H1 (cell line): Measurements from ENCODE around the gene SRSF3.

Experiments used
- EZH2 ChIP-seq: fragments of 200-600 bp; sonication (generic); IDR thresholded peaks from 2 replicates; pipeline ENCODE4 v1.7.1; 2012; ENCODE audit warnings: low read depth, mild to moderate bottlenecking, moderate library complexity, low read length, inconsistent platforms; ENCODE audit not compliant: severe bottlenecking
- POLR2A ChIP-seq, 2 experiments: IDR thresholded peaks; 1 replicate in 1 of 2; 2 replicates in 1 of 2; pipeline ENCODE4 v1.6.1; 2011; ENCODE audit warnings: low read depth in 2 of 2, low read length in 2 of 2, mild to moderate bottlenecking in 2 of 2; ENCODE audit errors: control extremely low read depth in 1 of 2
- POLR2AphosphoS5 ChIP-seq: IDR thresholded peaks from 2 replicates; pipeline ENCODE4 v1.6.1; 2011; ENCODE audit warnings: low read depth, low read length
- RFX5 ChIP-seq: IDR thresholded peaks from 2 replicates; pipeline ENCODE4 v1.6.1; 2011; ENCODE audit warnings: low read depth, low read length, improper control_type of control experiment, borderline replicate concordance
- SIX5 ChIP-seq: IDR thresholded peaks from 2 replicates; pipeline ENCODE4 v1.6.1; 2011; ENCODE audit warnings: mild to moderate bottlenecking, low read depth, low read length
- YY1 ChIP-seq: IDR thresholded peaks from 2 replicates; pipeline ENCODE4 v1.6.1; 2011; ENCODE audit warnings: low read depth, mild to moderate bottlenecking, low read length
- TF ChIP-seq, protein P1 (sequence below), 3 experiments: IDR thresholded peaks; 1 replicate in 2 of 3; 2 replicates in 1 of 3; pipeline versions ENCODE4 v1.5.1 to v1.6.1; 2011; ENCODE audit warnings: low read length in 3 of 3, mild to moderate bottlenecking in 3 of 3, inconsistent platforms in 2 of 3, low read depth in 1 of 3, moderate library complexity in 1 of 3; ENCODE audit not compliant: insufficient read depth in 1 of 3; ENCODE audit errors: control extremely low read depth in 1 of 3
- TF ChIP-seq, protein P2 (sequence below): IDR thresholded peaks from 2 replicates; pipeline ENCODE4 v1.6.1; 2012; ENCODE audit warnings: inconsistent platforms

DNA sequence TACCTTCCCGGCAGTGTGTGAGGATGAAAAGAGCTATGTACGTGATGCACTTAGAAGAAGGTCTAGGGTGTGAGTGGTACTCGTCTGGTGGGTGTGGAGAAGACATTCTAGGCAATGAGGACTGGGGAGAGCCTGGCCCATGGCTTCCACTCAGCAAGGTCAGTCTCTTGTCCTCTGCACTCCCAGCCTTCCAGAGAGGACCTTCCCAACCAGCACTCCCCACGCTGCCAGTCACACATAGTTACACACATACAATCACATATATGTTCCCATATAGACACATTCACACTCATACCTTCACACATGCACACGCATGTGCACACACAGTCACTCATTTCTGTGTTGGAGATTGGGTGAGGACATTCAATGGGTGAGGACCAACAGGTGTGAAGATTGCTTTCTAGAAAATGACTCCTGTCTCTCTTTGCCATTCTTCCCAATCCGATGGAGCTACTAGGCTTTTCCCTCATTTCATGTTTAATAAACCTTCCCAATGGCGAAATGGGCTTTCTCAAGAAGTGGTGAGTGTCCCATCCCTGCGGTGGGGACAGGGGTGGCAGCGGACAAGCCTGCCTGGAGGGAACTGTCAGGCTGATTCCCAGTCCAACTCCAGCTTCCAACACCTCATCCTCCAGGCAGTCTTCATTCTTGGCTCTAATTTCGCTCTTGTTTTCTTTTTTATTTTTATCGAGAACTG, 30.4 kb downstream of the SRSF3 start:
- TF ChIP-seq EZH2 = no peak
- TF ChIP-seq POLR2AphosphoS5 = no peak
- TF ChIP-seq, protein P1, sequence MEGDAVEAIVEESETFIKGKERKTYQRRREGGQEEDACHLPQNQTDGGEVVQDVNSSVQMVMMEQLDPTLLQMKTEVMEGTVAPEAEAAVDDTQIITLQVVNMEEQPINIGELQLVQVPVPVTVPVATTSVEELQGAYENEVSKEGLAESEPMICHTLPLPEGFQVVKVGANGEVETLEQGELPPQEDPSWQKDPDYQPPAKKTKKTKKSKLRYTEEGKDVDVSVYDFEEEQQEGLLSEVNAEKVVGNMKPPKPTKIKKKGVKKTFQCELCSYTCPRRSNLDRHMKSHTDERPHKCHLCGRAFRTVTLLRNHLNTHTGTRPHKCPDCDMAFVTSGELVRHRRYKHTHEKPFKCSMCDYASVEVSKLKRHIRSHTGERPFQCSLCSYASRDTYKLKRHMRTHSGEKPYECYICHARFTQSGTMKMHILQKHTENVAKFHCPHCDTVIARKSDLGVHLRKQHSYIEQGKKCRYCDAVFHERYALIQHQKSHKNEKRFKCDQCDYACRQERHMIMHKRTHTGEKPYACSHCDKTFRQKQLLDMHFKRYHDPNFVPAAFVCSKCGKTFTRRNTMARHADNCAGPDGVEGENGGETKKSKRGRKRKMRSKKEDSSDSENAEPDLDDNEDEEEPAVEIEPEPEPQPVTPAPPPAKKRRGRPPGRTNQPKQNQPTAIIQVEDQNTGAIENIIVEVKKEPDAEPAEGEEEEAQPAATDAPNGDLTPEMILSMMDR (IDR thresholded peaks at IDR 0.05; ENCODE audit: control extremely low read depth in 1 of 3, insufficient read depth in 1 of 3, low read depth in 1 of 3, low read length in 3 of 3) = no peak
- no peak for TF ChIP-seq YY1
- no peak for TF ChIP-seq POLR2A (IDR thresholded peaks at IDR 0.05; ENCODE audit: control extremely low read depth in 1 of 2, low read depth in 2 of 2, low read length in 2 of 2)
- TF ChIP-seq SIX5 = no peak
- TF ChIP-seq, protein P2, sequence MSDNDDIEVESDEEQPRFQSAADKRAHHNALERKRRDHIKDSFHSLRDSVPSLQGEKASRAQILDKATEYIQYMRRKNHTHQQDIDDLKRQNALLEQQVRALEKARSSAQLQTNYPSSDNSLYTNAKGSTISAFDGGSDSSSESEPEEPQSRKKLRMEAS = no peak
- TF ChIP-seq RFX5 = no peak
